SU-DHL-6 (cell line): Measurements from ENCODE around the gene GSTA5.
"Not testable (repeated sequence)": the region's sequence is repeated elsewhere in the genome, so short reads cannot be mapped to it uniquely, and the experiment has no call there.

ENCODE experiments used
- H2AFZ ChIP-seq: fragments of 200-600 bp; sonication (generic); 2 replicates; pipeline ENCODE4 v1.6.1; 2014; ENCODE audit warnings: low read depth, mild to moderate bottlenecking, moderate library complexity, mixed read lengths, antibody characterized with exemption, low read length; ENCODE audit not compliant: severe bottlenecking
- H3F3A ChIP-seq: fragments of 200-600 bp; shearing (Covaris generic); 2 replicates; pipeline ENCODE4 v1.6.0; 2016; ENCODE audit warnings: antibody characterized with exemption, mild to moderate bottlenecking; ENCODE audit not compliant: insufficient read depth
- H3K27ac ChIP-seq: fragments of 200-600 bp; sonication (generic); 2 replicates; pipeline ENCODE4 v1.5.1; 2016; ENCODE audit warnings: low read depth, mild to moderate bottlenecking, low read length, moderate library complexity, mixed read lengths
- H3K27me3 ChIP-seq: fragments of 200-600 bp; sonication (generic), shearing (Covaris generic); 2 replicates; pipeline ENCODE4 v1.6.0; 2014; ENCODE audit warnings: mild to moderate bottlenecking, low read length
- H3K36me3 ChIP-seq: fragments of 200-600 bp; sonication (generic); 2 replicates; pipeline ENCODE4 v1.6.1; 2014; ENCODE audit warnings: mild to moderate bottlenecking, low read length, mixed read lengths
- H3K4me2 ChIP-seq: fragments of 300-600, 200-600 bp; shearing (Covaris generic), sonication (generic); 2 replicates; pipeline ENCODE4 v1.6.0; 2014; ENCODE audit warnings: low read length, low read depth, mild to moderate bottlenecking; ENCODE audit not compliant: poor library complexity, severe bottlenecking
- H3K4me3 ChIP-seq: fragments of 200-600 bp; sonication (generic); 2 replicates; pipeline ENCODE4 v1.5.1; 2014; ENCODE audit warnings: antibody characterized with exemption, low read length, mild to moderate bottlenecking, mixed read lengths; ENCODE audit not compliant: insufficient read depth, poor library complexity, severe bottlenecking
- H3K79me2 ChIP-seq: fragments of 200-600 bp; sonication (generic); 2 replicates; pipeline ENCODE4 v1.6.1; 2014; ENCODE audit warnings: mild to moderate bottlenecking, low read length, moderate library complexity; ENCODE audit not compliant: insufficient read depth
- H3K9ac ChIP-seq: fragments of 200-600 bp; sonication (generic); 2 replicates; pipeline ENCODE4 v1.7.0; 2014; ENCODE audit warnings: mild to moderate bottlenecking, low read length
- H3K9me2 ChIP-seq: fragments of 200-600 bp; sonication (generic); replicated peaks from 2 replicates; pipeline ENCODE4 v1.6.1; 2014; ENCODE audit warnings: low read length; ENCODE audit not compliant: insufficient read depth
- H3K9me3 ChIP-seq: fragments of 200-600 bp; sonication (generic); 2 replicates; pipeline ENCODE4 v1.6.1; 2014; ENCODE audit warnings: low read length, mixed read lengths; ENCODE audit not compliant: insufficient read depth
- H4K20me1 ChIP-seq: fragments of 200-600 bp; sonication (generic); 2 replicates; pipeline ENCODE4 v1.6.1; 2014; ENCODE audit warnings: low read depth, mild to moderate bottlenecking, antibody characterized with exemption, low read length, moderate library complexity, mixed read lengths
- EZH2phosphoT487 ChIP-seq: fragments of 200-600 bp; sonication (generic), shearing (Covaris generic); conservative IDR thresholded peaks from 2 replicates; pipeline ENCODE4 v1.6.1; 2018; ENCODE audit warnings: mild to moderate bottlenecking, antibody characterized with exemption, low read length, moderate library complexity, mixed read lengths
- TF ChIP-seq, protein P1 (sequence below): fragments of 200-600 bp; sonication (generic); IDR thresholded peaks from one replicate; pipeline ENCODE4 v1.5.1; 2017; ENCODE audit warnings: antibody characterized with exemption, mild to moderate bottlenecking, low read length, moderate library complexity; ENCODE audit not compliant: insufficient read depth, poor library complexity, severe bottlenecking

GSTA5 gene

DNA sequence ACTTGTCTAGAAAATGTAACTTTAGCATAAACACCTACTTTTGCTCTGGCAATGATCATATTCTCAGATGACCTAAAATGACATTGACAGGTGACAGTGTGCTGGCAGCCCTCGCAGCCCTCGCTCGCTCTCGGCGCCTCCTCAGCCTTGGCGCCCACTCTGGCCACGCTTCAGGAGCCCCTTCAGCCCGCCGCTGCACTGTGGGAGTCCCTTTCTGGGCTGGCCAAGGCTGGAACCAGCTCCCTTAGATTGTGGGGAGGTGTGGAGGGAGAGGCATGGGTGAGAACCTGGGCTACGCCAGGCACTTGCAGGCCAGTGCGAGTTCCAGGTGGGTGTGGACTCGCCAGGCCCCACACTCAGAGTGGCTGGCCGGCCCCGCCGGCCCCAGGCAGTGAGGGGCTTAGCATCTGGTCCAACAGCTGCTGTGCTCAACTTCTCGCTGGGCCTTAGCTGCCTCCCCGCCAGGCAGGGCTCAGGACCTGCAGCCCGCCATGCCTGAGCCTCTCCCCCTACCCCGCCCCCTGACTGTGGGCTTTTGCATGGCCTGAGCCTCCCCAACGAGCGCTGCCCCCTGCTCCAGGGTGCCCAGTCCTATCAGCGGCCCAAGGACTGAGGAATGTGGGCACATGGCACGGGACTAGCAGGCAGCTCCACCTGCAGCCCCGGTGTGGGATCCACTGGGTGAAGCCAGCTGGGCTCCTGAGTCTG lies 54.2 kb downstream of the GSTA5 start:
- H3K9me2 ChIP-seq: no peaks in the 10 kb centered on the region
- no peak overlapping the region for H3K4me2 ChIP-seq
- no peaks in the 10 kb centered on the region for H3K79me2 ChIP-seq
- no peak overlapping the region for H3K27ac ChIP-seq
- no peak overlapping the region for H3K4me3 ChIP-seq
- no peaks in the 10 kb centered on the region for H3K27me3 ChIP-seq
- H3K9me3 ChIP-seq: no peaks in the 10 kb centered on the region
- no peaks in the 10 kb centered on the region for H3F3A ChIP-seq
- no peaks in the 10 kb centered on the region for H4K20me1 ChIP-seq
- TF ChIP-seq, protein P1, sequence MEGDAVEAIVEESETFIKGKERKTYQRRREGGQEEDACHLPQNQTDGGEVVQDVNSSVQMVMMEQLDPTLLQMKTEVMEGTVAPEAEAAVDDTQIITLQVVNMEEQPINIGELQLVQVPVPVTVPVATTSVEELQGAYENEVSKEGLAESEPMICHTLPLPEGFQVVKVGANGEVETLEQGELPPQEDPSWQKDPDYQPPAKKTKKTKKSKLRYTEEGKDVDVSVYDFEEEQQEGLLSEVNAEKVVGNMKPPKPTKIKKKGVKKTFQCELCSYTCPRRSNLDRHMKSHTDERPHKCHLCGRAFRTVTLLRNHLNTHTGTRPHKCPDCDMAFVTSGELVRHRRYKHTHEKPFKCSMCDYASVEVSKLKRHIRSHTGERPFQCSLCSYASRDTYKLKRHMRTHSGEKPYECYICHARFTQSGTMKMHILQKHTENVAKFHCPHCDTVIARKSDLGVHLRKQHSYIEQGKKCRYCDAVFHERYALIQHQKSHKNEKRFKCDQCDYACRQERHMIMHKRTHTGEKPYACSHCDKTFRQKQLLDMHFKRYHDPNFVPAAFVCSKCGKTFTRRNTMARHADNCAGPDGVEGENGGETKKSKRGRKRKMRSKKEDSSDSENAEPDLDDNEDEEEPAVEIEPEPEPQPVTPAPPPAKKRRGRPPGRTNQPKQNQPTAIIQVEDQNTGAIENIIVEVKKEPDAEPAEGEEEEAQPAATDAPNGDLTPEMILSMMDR: no peak
- TF ChIP-seq EZH2phosphoT487: no peak
- H2AFZ ChIP-seq: no peak overlapping the region
- no peak overlapping the region for H3K9ac ChIP-seq
- H3K36me3 ChIP-seq: no peaks in the 10 kb centered on the region

DNA sequence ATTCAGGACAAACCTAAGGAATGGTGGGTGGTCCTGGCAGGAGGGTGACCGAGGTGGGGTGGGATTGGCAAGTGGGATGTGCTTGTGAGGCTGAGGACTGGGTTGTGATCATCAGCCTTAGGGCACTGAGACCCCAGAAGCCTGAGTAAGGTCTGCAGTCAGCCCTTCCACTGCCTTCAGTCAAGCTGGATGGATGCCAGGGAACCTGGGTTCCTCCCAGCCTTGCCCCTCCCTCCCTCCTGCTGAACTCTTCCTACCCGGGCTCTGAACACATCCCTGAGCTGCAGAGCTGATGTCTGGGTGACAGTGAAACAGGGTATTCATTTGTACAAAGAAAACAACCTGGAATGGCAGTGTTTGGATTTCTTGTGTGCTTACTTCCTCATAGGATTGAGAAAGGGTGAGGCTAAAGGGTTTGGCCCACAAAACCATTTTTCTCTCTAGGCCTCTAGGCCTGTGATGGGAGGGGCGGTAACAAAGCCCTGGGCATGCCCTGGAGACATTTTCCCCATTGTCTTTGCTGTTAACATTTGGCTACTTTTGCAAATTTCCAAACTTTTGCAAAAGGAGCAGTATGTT lies 57.8 kb downstream of the GSTA5 start:
- H3K79me2 ChIP-seq: not testable (repeated sequence)

DNA sequence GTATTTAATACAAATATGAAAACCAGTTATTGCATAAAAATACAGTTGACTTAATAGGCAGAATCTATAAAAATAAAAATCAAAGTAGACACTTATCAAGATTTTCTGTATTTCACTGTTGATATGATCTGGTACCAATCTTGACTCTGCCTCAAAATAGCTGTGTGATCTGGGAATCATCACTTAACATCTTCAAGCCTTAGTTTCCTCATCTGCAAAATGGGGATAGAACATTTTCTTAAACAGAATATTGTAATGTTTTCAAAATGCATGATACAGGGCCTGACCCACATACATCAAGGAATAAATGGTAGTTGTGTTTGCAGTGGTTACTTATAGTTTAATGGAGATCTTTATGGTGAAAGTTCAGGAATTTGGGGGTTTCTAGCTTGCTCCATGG lies 58.4 kb downstream of the GSTA5 start:
- H3F3A ChIP-seq, H3K79me2 ChIP-seq, H3K9ac ChIP-seq, H3K4me2 ChIP-seq, H3K27ac ChIP-seq, H2AFZ ChIP-seq, H3K9me2 ChIP-seq, H3K36me3 ChIP-seq, H3K27me3 ChIP-seq, H4K20me1 ChIP-seq, H3K4me3 ChIP-seq, H3K9me3 ChIP-seq: not testable (repeated sequence)

More for the DNA sequence above, 57.8 kb downstream of the GSTA5 start:
- not testable (repeated sequence) for H4K20me1 ChIP-seq, H3K4me3 ChIP-seq, H3K9ac ChIP-seq, H3F3A ChIP-seq, H3K27ac ChIP-seq, H3K9me2 ChIP-seq, H3K36me3 ChIP-seq, H2AFZ ChIP-seq, H3K9me3 ChIP-seq, H3K4me2 ChIP-seq, H3K27me3 ChIP-seq
